GM18526 (cell line): ENCODE measurements around the gene CSDE1.

Source experiments
- POLR2A ChIP-seq: IDR thresholded peaks from 3 replicates; pipeline ENCODE4 v1.6.1; 2011; ENCODE audit not compliant: insufficient read length; ENCODE audit errors: extremely low read depth

The CSDE1 gene

GRCh38 chr1:114718661-114719423, 38.9 kb downstream of the CSDE1 start:
- TF ChIP-seq POLR2A = no peak

- TF ChIP-seq POLR2A = peak; percentile 63
Measured at GRCh38 chr1:114716304-114717170, 41.2 kb downstream of the CSDE1 start, which contains the start of gene NRAS. TSS of gene NRAS (minus strand) at chr1:114716771. CDS start at chr1:114716160, 611 bp downstream.

DNA sequence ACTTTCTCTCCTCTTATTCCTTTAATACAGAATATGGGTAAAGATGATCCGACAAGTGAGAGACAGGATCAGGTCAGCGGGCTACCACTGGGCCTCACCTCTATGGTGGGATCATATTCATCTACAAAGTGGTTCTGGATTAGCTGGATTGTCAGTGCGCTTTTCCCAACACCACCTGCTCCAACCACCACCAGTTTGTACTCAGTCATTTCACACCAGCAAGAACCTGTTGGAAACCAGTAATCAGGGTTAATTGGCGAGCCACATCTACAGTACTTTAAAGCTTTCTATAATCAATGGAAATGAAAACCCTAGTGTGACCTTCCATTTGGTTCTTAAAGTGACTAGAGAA, 41.9 kb downstream of the CSDE1 start:
- no peak for TF ChIP-seq POLR2A

DNA sequence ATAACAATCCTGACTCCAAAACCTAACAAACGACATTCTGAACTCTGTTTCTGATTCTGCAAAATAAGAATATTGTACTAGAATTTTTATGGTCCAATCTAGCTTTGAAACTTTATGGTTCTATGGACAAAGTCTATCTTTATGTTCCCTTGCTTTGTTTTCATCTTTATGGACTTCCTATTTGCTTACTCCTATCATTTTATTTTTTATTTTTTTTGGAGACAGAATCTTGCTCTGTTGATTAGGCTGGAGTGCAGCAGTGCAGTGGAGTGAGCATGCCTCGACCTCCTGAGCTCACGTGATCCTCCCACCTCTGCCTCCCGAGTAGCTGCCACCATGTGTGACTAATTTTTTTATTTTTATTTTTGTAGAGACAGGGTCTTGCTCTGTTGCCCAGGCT, 44.8 kb downstream of the CSDE1 start:
- no peak for TF ChIP-seq POLR2A

DNA sequence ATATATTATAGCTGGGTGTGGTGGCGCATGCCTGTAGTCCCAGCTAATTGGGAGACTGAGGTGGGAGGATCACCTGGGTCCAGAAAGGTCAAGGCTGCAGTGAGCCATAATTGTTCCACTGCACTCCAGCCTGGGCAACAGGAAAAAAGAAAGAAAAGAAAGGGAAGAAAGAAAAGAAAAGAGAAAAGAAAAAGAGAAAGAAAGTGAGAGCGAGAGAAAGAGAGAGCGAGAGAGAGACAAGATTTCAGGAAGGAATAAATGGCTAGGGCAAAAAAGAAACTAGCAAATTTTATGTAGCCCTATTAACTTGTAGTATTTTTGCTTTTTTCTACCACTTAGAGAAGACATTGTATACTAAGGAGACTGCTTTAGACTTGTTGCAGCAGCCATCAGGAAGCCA, 47.4 kb downstream of the CSDE1 start:
- no peak for TF ChIP-seq POLR2A

DNA sequence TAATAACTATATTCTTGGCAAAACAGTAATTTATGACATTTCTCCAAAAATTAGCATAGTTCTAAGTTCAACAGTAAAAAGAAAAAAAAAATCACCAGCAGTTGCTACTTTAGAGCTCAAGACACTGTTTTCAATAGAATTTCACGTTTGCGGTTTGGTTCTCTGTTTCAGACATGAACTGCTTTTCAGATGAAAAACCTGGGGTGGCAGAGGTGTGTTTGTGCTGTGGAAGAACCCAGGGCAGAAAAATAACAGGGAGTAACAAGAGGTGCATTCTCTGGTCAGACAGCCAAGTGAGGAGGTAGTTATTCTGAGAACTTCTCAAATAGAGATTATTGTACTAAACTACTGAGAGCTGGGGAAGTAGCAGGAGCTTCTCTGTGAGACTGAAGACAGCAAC, 50.2 kb downstream of the CSDE1 start:
- TF ChIP-seq POLR2A = no peak

GRCh38 chr1:114703242-114703641, 54.5 kb downstream of the CSDE1 start:
- TF ChIP-seq POLR2A = no peak

DNA sequence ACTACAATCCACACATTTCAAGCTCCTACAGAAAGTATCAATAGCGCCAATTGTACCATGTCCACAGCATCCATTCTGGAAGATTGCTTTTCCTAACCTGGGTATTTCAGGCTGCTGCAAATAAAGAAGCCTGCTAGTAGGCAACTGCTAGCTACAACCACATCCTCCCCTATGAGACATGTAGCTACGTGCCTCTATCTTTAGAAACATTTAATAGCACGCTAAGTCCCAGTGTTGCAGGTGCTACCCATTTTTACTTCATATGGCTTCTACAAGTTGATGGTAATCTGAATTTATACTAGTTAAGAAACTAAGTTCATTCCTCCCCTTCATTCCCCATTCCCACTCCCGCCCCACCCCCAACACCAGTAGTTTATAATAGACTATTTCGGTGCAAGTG, 55.0 kb downstream of the CSDE1 start:
- TF ChIP-seq POLR2A = no peak

GRCh38 chr1:114701931-114702330, 55.9 kb downstream of the CSDE1 start:
- TF ChIP-seq POLR2A = no peak

DNA sequence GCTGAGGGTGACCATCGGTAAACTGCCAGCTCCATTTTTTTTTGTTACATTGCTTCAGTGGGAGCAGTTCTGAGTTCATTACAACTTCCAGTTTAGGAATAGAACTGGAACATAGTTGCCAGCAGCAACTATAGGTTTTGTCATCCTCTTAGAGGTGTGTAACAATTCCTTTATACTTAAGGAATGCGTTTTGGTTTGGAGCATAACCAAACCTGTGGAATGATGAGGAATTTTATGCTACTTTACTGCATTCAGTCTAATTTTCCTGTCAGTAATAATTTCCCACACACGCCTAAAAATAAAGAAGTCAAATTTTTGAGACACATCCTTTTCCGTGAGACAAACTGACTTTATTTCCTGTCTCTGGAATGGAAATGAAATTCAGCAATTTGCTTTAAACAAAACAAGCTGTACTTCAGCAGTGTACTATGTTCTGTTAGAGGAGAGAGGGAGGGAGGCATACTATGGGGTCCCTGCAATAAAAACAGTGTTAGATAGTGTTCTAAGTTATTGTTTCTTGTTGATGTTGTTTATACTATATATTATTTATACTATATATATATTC, 57.7 kb downstream of the CSDE1 start:
- TF ChIP-seq POLR2A = no peak

DNA sequence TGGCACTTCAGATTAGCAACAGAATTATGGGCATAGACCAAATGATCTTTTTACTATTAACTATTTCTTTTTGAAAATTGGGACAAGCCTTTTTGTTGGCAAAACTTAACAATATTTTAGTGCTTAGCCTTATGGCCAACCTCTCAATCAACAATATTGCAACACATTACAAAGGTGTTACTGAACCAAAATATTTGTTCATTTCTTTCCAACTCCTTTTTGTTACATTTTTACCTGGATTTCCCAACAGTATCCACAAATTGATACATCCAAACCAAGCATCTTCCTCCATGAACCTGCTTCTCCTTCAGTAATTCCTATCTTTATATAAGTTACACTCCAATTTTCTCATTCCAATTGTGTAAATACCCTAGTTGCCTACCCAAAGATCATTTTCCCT, 61.0 kb downstream of the CSDE1 start:
- no peak for TF ChIP-seq POLR2A

- no peak for TF ChIP-seq POLR2A
Measured at GRCh38 chr1:114695430-114696058, 62.2 kb downstream of the CSDE1 start, which contains the start of gene AMPD1. TSS of gene AMPD1 (minus strand) at chr1:114695546. CDS start at chr1:114695471, 75 bp downstream.

DNA sequence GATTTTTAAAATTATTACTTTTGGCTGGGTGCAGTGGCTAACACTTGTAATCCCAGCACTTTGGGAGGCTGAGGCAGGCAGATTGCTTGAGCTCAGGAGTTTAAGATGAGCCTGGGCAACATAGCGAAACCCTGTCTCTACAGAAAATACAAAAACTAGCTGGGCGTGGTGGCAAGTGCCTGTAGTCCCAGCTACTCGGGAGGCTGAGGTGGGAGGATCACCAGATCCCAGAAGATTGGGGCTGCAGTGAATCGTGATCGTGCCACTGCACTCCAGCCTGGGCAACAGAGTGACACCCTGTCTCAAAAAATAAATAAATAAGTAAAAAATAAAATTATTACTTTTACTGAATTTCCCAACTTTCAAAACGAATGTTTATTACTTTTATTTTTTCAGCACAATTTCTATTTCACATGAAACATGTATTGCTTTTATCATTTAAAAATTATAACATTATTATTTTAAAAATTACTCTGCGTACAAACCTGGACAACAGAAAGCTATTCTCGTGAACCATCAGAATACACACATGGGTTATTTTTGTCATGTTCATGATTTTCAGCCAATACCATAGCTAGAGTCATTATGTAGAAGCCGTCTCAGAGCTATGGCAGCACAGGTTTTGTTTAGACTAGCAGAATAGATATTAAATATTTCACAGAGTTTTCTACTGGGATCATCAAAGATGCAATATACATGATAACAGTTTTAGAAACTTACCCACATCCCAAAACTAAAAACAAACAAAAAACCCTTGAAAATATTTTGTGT, 63.1 kb downstream of the CSDE1 start:
- no peak for TF ChIP-seq POLR2A

- no peak for TF ChIP-seq POLR2A
Measured at GRCh38 chr1:114692947-114693346, 64.8 kb downstream of the CSDE1 start.

DNA sequence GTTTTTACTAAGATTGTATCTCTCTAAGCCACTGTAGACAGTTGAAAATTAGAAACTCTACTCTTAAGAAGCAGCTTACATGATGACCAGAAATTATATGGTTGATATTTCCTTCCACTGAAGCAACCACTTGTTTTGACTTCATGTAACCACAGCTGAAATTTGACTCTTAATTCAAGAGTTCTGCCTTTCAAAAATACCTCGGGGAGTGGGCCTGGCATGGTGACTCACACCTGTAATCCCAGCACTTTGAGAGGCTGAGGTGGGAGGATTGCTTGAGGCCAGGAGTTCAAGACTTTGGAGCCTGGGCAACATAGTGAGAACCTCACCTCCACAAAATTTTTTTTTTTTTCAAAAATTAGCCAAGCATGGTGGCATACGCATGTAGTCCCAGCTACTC, 66.7 kb downstream of the CSDE1 start:
- TF ChIP-seq POLR2A = no peak
